ENCODE results near the gene ZFAND3.

GRCh38 chr6:38187811-38188590 is 368.5 kb downstream of the ZFAND3 start:
- TF ChIP-seq CTCF (IDR thresholded peaks at IDR 0.05; ENCODE audit: insufficient read depth, low read depth, low read length) = no peak
- no peak for TF ChIP-seq EZH2 (IDR thresholded peaks at IDR 0.05; ENCODE audit: insufficient read depth, low read length)

All from astrocyte (in vitro differentiated cells and primary cell).